ENCODE data around the gene ATG9A.
A peak's percentile ranks its signal among the peaks of the same experiment; 100 is the strongest.

The ATG9A gene

DNA sequence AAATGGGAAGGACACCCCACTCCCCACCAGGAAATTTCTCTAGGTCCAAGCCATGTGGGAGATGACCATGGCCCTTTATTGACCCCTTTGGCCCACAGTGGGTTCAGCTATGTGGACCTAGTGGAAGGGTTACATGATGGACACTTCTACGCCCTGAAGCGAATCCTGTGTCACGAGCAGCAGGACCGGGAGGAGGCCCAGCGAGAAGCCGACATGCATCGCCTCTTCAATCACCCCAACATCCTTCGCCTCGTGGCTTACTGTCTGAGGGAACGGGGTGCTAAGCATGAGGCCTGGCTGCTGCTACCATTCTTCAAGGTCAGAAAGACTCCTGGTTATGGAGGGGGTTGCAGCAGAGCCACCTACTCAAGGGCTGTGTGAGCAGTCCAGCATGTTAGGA lies 17.1 kb upstream of the ATG9A start:
- Mint-ChIP-seq H3K36me3 (ENCODE audit: low read depth) (peaks cover 46% of the 10 kb centered on the region), H3K9me3 (no peaks in the 10 kb centered on the region), H3K4me1 (peaks cover 74% of the 10 kb centered on the region), H3K27me3 (no peaks in the 10 kb centered on the region), H3K27ac (peak overlapping the region; percentile 82), H3K4me3 (peak overlapping the region; percentile 87)
- ATAC-seq (no peak), DNase-seq (no peak)

- H3K4me1 Mint-ChIP-seq: peaks cover 67% of the 10 kb centered on the region
- peak overlapping the region; percentile 94 for H3K27ac Mint-ChIP-seq
- no peak for ATAC-seq
- H3K27me3 Mint-ChIP-seq: no peaks in the 10 kb centered on the region
- H3K9me3 Mint-ChIP-seq: no peaks in the 10 kb centered on the region
- H3K4me3 Mint-ChIP-seq: peak overlapping the region; percentile 87
- H3K36me3 Mint-ChIP-seq (ENCODE audit: low read depth): peaks cover 39% of the 10 kb centered on the region
- peak; percentile 26 for DNase-seq
Measured at GRCh38 chr2:219245899-219246230, 16.4 kb upstream of the ATG9A start.

DNA sequence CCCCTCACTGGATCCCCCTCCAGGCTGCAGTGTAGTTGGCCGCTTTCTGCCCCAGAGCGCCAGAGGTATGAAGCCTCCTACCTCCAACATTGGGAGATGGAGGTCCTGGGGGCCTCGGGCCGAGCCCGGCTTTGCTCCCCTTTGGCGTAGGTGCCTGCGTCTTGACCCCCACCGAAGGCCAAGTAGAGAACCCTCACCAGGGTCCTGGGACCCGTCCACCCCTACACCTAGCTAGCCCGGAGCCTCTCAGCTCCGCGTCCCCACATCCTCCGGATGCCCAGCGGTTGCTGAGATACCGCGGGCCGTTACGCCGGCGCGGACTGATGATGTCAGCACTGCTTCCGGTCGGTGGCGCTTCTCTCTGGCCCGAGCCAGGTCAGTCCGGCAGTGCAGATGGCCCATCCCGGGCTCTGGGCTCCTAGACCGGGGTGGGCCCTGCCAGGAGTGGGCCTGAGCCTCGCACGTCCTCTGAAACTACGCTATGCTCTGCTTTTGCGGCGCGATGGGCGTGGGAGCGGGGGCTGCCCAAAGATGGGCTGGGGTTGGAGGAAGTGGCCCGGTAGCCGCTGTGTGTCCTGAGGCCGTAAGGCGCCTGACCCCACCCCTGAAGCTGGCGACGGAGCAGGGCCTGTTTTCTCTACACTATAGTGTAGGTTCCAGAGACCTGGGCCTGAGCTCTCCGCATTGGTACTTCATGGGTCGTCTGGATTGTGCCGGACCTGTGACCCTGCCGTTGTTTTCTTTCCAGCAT lies 15.9 kb upstream of the ATG9A start, which contains the start of the genes GLB1L and STK16:
Gene GLB1L (minus strand): TSS at position 297 of the 751 bp plus-strand sequence. CDS start 1,871 bp downstream, outside the sequence.
Gene STK16 (plus strand): TSS at position 332 of the 751 bp plus-strand sequence. CDS start 521 bp downstream, outside the sequence.
- peaks cover 62% of the 10 kb centered on the region for H3K4me1 Mint-ChIP-seq
- peak within 1 kb of the TSS; percentile 87 for H3K4me3 Mint-ChIP-seq
- H3K36me3 Mint-ChIP-seq (ENCODE audit: low read depth): peaks cover 34% of the 10 kb centered on the region
- peak within 1 kb of the TSS; percentile 94 for H3K27ac Mint-ChIP-seq
- DNase-seq (peak; percentile 95), ATAC-seq (peak; percentile 59)
- no peaks in the 10 kb centered on the region for H3K27me3 Mint-ChIP-seq
- H3K9me3 Mint-ChIP-seq: no peaks in the 10 kb centered on the region

GRCh38 chr2:219244789-219245147 lies 15.3 kb upstream of the ATG9A start:
- Mint-ChIP-seq H3K27ac (peak overlapping the region; percentile 94), H3K27me3 (no peaks in the 10 kb centered on the region), H3K4me3 (peak overlapping the region; percentile 87), H3K4me1 (peaks cover 56% of the 10 kb centered on the region), H3K36me3 (ENCODE audit: low read depth) (peaks cover 28% of the 10 kb centered on the region), H3K9me3 (no peaks in the 10 kb centered on the region)
- ATAC-seq (no peak), DNase-seq (no peak)

DNA sequence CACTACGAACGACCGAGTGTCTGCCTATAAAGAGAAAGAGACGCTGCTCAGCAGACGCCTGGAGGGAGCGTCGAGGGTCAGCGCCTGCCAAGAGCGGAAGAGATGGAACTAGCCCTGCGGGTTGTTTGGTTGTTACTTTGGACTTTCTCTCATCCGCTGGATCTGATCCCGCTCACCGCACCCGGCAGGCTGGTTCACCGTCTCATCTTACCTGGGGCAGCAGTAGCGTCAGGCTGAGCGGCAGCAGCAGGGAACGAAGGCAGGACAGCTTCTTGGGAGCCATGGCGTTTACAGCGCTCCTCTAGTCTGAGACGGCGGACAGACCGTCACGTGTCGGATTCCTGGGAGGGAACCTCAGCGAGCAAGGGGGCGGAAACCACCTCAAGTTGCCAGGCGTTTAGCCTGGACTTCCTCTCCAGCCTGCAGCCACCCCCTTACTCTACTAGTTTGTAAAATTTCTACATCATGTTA lies 13.9 kb upstream of the ATG9A start:
- Mint-ChIP-seq H3K36me3 (ENCODE audit: low read depth) (peaks cover 19% of the 10 kb centered on the region), H3K9me3 (no peaks in the 10 kb centered on the region), H3K4me1 (peaks cover 42% of the 10 kb centered on the region), H3K27ac (no peak overlapping the region), H3K4me3 (peak overlapping the region; percentile 49), H3K27me3 (no peaks in the 10 kb centered on the region)
- ATAC-seq (no peak), DNase-seq (no peak)

DNA sequence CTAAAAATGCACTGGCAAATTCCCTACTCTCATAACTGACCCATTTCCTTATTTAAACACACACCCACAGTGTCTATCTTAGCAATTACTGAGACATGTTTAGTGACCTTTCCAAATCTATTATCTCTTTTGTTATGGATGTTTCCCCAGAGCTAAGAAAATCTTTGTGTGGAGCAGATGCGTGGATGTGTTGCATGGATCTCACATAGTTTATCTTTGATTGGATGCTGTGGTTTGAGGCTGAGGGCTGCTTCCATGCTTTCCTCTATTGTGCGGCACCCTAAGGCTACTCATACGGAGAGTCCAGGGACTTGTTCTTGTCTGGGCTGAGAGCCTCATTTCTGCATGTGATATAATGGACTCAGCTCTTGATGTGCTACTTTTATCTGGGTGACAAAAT lies 4.9 kb upstream of the ATG9A start:
- H3K27ac Mint-ChIP-seq: no peak overlapping the region
- peaks cover 25% of the 10 kb centered on the region for H3K4me1 Mint-ChIP-seq
- ATAC-seq (no peak), DNase-seq (no peak)
- no peaks in the 10 kb centered on the region for H3K27me3 Mint-ChIP-seq
- no peaks in the 10 kb centered on the region for H3K9me3 Mint-ChIP-seq
- H3K4me3 Mint-ChIP-seq: no peak overlapping the region
- H3K36me3 Mint-ChIP-seq (ENCODE audit: low read depth): peaks cover 58% of the 10 kb centered on the region

GRCh38 chr2:219230059-219230540 lies 664 bp upstream of the ATG9A start:
- H3K36me3 Mint-ChIP-seq (ENCODE audit: low read depth): peaks cover 49% of the 10 kb centered on the region
- no peaks in the 10 kb centered on the region for H3K27me3 Mint-ChIP-seq
- peak overlapping the region; percentile 100 for H3K4me3 Mint-ChIP-seq
- ATAC-seq (peak; percentile 27), DNase-seq (peak; percentile 70)
- H3K4me1 Mint-ChIP-seq: peaks cover 41% of the 10 kb centered on the region
- H3K27ac Mint-ChIP-seq: peak overlapping the region; percentile 100
- H3K9me3 Mint-ChIP-seq: no peaks in the 10 kb centered on the region

DNA sequence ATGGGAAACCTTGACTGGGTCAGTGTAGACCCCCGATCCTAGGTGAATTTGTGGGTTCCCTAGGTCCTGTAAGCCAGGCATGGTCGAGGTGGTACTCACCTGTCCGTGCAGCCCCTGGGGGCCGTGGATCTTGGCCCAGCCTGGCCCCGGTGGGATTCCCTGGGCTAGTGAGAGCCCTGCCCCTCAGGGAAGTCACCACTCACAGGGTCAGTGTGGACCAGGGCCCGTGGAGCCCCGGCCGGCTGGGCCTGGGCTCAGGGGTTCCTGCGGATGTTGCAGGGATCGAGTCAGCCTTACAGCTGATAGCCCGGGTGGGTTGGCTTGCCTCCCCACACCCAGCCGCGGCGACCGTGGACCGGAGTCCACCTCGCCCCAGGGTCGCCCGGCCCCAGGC lies 528 bp downstream of the ATG9A start:
- peaks cover 47% of the 10 kb centered on the region for H3K36me3 Mint-ChIP-seq (ENCODE audit: low read depth)

GRCh38 chr2:219228041-219228910 lies 1.2 kb downstream of the ATG9A start:
- ATAC-seq: no peak
- Mint-ChIP-seq H3K9me3 (no peaks in the 10 kb centered on the region), H3K27ac (peak overlapping the region; percentile 59), H3K27me3 (no peaks in the 10 kb centered on the region), H3K4me1 (peaks cover 38% of the 10 kb centered on the region), H3K36me3 (ENCODE audit: low read depth) (peaks cover 46% of the 10 kb centered on the region), H3K4me3 (peak overlapping the region; percentile 100)
- DNase-seq: no peak

More for the DNA sequence above, 528 bp downstream of the ATG9A start:
- H3K4me3 Mint-ChIP-seq: peak overlapping the region; percentile 100
- no peak for DNase-seq
- H3K27ac Mint-ChIP-seq: peak overlapping the region; percentile 59
- H3K9me3 Mint-ChIP-seq: no peaks in the 10 kb centered on the region
- H3K4me1 Mint-ChIP-seq: peaks cover 39% of the 10 kb centered on the region
- ATAC-seq: no peak
- no peaks in the 10 kb centered on the region for H3K27me3 Mint-ChIP-seq

- DNase-seq: no peak
- H3K4me3 Mint-ChIP-seq: no peak overlapping the region
- no peak for ATAC-seq
- H3K36me3 Mint-ChIP-seq (ENCODE audit: low read depth): peaks cover 39% of the 10 kb centered on the region
- H3K9me3 Mint-ChIP-seq: no peaks in the 10 kb centered on the region
- H3K27ac Mint-ChIP-seq: no peak overlapping the region
- no peaks in the 10 kb centered on the region for H3K27me3 Mint-ChIP-seq
- peaks cover 19% of the 10 kb centered on the region for H3K4me1 Mint-ChIP-seq
Measured at GRCh38 chr2:219225350-219225749, 4.1 kb downstream of the ATG9A start.

DNA sequence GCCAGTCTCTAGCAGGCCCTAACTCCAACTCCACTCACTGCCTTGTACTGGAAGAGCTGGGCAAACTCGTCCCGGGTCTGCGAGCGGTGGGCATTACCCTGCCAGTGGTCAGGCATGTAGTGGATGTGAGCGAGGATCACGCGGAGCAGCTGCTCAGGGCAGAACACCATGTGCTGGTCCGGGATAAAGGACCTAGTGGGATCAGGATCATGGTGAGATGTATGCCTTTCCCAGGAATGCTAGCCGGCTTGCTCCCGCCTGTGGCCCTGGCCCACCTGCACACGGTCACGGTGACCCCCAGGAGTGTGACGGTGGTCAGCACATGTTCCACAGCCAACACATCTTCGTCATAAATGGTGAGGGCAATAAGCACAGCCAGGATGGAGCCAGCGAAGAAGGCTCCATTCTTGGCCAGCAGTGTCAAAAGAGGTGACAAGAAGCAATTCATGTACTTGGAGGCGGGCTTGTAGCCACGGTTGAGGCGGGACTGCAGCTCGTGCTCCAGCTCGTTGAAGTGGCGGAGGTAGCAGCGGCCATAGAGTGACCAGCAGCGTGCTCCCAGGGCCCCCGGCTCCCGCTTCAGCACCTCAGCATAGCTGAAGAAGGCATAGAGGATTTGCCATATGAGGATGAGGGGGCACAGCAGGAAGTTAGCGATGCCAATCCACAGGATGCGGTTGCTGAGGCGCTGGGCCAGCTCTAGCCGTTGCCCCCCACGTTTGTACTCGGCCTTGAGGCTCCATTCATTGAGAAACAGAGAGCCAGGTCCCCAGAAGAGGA lies 5.4 kb downstream of the ATG9A start:
- Mint-ChIP-seq H3K36me3 (ENCODE audit: low read depth) (peaks cover 39% of the 10 kb centered on the region), H3K9me3 (no peaks in the 10 kb centered on the region), H3K27ac (no peak overlapping the region), H3K4me1 (peaks cover 19% of the 10 kb centered on the region), H3K4me3 (no peak overlapping the region), H3K27me3 (no peaks in the 10 kb centered on the region)
- DNase-seq (no peak), ATAC-seq (no peak)

GRCh38 chr2:219221957-219222518 lies 7.4 kb downstream of the ATG9A start:
- peaks cover 45% of the 10 kb centered on the region for H3K36me3 Mint-ChIP-seq (ENCODE audit: low read depth)
- no peak for ATAC-seq
- DNase-seq: no peak
- no peaks in the 10 kb centered on the region for H3K9me3 Mint-ChIP-seq
- H3K27me3 Mint-ChIP-seq: no peaks in the 10 kb centered on the region
- no peak overlapping the region for H3K27ac Mint-ChIP-seq
- no peak overlapping the region for H3K4me3 Mint-ChIP-seq
- peaks cover 13% of the 10 kb centered on the region for H3K4me1 Mint-ChIP-seq

GRCh38 chr2:219220652-219221402 lies 8.6 kb downstream of the ATG9A start:
- ATAC-seq (no peak), DNase-seq (no peak)
- H3K4me1 Mint-ChIP-seq: peaks cover 18% of the 10 kb centered on the region
- no peak overlapping the region for H3K4me3 Mint-ChIP-seq
- H3K9me3 Mint-ChIP-seq: no peaks in the 10 kb centered on the region
- H3K27ac Mint-ChIP-seq: no peak overlapping the region
- peaks cover 41% of the 10 kb centered on the region for H3K36me3 Mint-ChIP-seq (ENCODE audit: low read depth)
- H3K27me3 Mint-ChIP-seq: no peaks in the 10 kb centered on the region

Measured in activated naive CD8-positive, alpha-beta T cell treated with anti-CD3 and anti-CD28 coated beads, Interleukin-2, amount 50 U/mL, for 24 hours (primary cell).